Activated CD8-positive, alpha-beta memory T cell treated with anti-CD3 and anti-CD28 coated beads, Interleukin-2, amount 50 U/mL, for 4 hours (primary cell): ENCODE data around the gene POTEB2.
"Not testable (repeated sequence)": the region's sequence is repeated elsewhere in the genome, so short reads cannot be mapped to it uniquely, and the experiment has no call there.

ENCODE experiments used
- DNase-seq: peaks from one replicate; pipeline ENCODE4 v3.0.0-alpha.2; 2020

The POTEB2 gene

DNA sequence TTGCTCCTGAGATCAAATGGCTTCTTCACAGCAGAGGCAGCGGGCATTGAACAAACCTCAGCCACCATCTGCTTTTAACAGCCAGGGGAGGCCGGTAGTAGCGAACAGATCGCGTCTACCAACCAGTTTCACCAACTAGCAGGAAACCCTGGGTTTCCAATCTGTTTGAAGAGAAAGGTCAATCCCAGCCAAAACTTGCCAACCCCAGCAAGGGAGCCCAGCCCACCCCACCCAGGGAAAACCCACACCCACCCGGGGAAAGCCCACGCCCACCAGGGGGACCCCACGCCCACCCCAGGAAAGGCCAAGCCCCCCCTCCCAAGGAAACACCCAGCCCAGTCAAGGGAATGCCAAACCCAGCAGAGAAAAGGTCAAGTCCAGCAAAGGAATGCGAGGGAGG, at the start of gene POTEB2:
POTEB2 (minus strand) TSS at position 101 of the 400 bp plus-strand sequence; CDS start at position 68, 33 bp downstream.
- DNase-seq: not testable (repeated sequence)

DNA sequence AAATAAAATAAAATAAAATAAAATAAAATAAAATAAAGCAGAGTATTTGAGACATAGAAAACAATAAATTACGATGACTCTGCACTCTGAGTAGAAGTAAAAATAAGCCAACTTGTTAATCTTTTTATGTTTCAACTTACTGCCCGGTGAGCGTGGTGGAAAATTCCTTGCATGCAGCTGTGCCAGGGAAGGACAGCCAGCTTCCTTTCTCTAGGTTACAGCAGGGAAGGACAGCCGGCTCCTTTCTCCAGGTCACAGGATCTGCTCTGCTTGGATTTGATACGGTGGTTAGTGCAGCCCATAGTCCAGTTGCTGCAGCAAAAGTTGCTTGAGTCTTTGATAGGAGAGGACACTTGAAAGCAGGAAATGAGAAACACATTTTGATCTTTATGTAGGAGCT, 13.8 kb upstream of the POTEB2 start:
- DNase-seq: not testable (repeated sequence)

DNA sequence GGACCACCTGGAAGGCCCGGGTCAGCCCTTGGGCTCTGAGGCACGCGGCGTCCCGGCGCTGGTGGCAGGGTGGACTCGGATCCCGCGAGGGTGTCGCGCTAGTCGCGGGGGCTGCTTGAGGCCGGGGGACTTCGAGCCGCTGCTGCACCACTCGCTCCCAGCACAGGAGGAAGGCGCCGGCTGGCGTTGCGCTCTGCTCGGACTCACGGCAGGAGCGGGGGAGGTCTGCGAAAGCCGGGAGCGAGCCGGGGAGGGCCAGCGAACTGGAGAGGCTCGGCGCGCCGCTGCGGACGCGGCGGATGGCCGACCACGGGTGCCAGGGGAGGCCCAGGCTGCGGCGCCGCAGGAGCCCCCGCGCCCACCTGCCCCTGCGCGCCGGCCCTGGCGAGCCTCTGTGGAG, 12.3 kb upstream of the POTEB2 start:
- not testable (repeated sequence) for DNase-seq

DNA sequence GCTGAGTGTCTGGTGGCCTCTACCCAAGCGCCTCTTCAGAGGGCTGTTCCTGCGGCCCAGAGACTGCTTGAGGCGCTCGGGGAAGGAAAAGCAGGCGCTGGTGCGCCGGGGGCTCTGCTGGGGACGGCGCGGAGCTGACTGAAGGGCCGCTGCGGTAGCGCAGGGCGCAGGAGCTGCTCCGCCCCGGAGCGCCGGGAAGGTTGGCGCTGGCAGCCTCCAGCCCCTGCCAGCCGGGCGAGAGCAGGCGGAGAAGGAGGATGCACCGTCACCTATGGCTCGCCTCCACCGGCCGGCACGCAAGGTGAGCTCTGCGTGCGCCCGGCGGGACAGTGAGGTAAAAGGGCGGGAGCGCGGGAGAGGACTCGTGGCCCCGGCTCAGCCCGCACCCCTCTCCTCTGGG, 11.7 kb upstream of the POTEB2 start:
- not testable (repeated sequence) for DNase-seq
